Mucosa of descending colon (tissue), 3 donors: Measurements from ENCODE around the gene IGF2BP3. TPM values are rescaled to one million over a fixed set of nuclear protein-coding genes. Genes with fewer than 3 reads are reported as not detected.
"Not testable (repeated sequence)": the region's sequence is repeated elsewhere in the genome, so short reads cannot be mapped to it uniquely, and the experiment has no call there.

Source experiments
- ATAC-seq: fragments of 200-7000 bp; cut with Tn5 transposase; one replicate; pipeline ENCODE4 v1.9.1; 2020; ENCODE audit warnings: mild to moderate bottlenecking, moderate library complexity
- DNase-seq, 3 donors: peaks; one replicate each; pipeline ENCODE4 v3.0.0-alpha.2; 2020
- H3K36me3 ChIP-seq: fragments of 200-600 bp; one replicate; pipeline ENCODE4 v1.8.0; 2021; ENCODE audit warnings: low read depth, mild to moderate bottlenecking
- H3K4me1 ChIP-seq: fragments of 200-600 bp; one replicate; pipeline ENCODE4 v1.8.0; 2021; ENCODE audit warnings: low read depth, mild to moderate bottlenecking
- H3K4me3 ChIP-seq: fragments of 200-600 bp; one replicate; pipeline ENCODE4 v1.8.0; 2021; ENCODE audit warnings: mild to moderate bottlenecking
- H3K9me3 ChIP-seq: fragments of 200-600 bp; one replicate; pipeline ENCODE4 v1.8.0; 2021; ENCODE audit warnings: mild to moderate bottlenecking
- intact Hi-C, 2 donors: fragments of 100-400 bp; cut with DNase I in 1 of 2; cut with micrococcal nuclease in 1 of 2; formaldehyde crosslinking; loops; one replicate each; pipeline versions ENCODE4 v1.11.0 to v1.11.1; 2022; cut with DNase I, micrococcal nuclease
- total RNA-seq, 3 donors: library from RNA; stranded (reverse); fragmentation: NEBNext Ultra II Directional in 2 of 3; extraction: Animal tissue kit (Norgen Biotek cat#: 25700) in 2 of 3; gene quantifications; one replicate each; pipeline versions ENCODE4 v1.2.1 to v1.2.4, GENCODE V29; 2021 to 2023
- TF ChIP-seq, protein P1 (sequence below): fragments of 200-600 bp; IDR thresholded peaks from one replicate; pipeline ENCODE4 v1.8.0; 2022; ENCODE audit warnings: antibody characterized with exemption, mild to moderate bottlenecking
- donor health status: DM: no; HTN: no; CAD: no; lungs with moderate emphysema.
- donor health status: DM: no; HTN: no; CAD: no.
- donor health status: DM: no; HTN: yes; CAD: no.

IGF2BP3 gene
- total RNA-seq, 3 donors from 2014 or later = 0.79 TPM; not detected in 2

DNA sequence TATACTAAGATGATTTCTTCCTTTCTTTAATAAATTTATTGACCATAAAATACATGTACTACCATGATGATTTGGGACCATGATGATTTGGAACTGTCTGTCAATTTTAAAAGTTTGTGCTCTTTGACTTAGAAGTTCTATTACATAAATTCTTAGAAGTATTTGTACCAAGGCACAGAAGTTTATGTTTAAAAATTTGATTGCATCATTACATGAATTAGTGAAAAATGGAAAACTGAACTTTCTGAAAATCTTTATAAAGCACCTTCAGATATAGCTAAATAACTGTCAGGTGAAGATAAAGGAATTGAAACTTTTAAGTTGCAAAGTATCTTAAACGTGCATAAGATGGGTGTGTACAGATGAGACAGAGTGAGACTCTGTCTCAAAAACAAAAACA lies 139.2 kb downstream of the IGF2BP3 start:
- DNase-seq (no peak), ATAC-seq (no peak)
- H3K9me3 ChIP-seq = no peaks in the 10 kb centered on the region
- peaks cover 3% of the 10 kb centered on the region for H3K4me1 ChIP-seq
- TF ChIP-seq, protein P1, sequence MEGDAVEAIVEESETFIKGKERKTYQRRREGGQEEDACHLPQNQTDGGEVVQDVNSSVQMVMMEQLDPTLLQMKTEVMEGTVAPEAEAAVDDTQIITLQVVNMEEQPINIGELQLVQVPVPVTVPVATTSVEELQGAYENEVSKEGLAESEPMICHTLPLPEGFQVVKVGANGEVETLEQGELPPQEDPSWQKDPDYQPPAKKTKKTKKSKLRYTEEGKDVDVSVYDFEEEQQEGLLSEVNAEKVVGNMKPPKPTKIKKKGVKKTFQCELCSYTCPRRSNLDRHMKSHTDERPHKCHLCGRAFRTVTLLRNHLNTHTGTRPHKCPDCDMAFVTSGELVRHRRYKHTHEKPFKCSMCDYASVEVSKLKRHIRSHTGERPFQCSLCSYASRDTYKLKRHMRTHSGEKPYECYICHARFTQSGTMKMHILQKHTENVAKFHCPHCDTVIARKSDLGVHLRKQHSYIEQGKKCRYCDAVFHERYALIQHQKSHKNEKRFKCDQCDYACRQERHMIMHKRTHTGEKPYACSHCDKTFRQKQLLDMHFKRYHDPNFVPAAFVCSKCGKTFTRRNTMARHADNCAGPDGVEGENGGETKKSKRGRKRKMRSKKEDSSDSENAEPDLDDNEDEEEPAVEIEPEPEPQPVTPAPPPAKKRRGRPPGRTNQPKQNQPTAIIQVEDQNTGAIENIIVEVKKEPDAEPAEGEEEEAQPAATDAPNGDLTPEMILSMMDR = no peak
- no peak overlapping the region for H3K4me3 ChIP-seq
- no peaks in the 10 kb centered on the region for H3K36me3 ChIP-seq
- intact Hi-C loops = no loop called here

DNA sequence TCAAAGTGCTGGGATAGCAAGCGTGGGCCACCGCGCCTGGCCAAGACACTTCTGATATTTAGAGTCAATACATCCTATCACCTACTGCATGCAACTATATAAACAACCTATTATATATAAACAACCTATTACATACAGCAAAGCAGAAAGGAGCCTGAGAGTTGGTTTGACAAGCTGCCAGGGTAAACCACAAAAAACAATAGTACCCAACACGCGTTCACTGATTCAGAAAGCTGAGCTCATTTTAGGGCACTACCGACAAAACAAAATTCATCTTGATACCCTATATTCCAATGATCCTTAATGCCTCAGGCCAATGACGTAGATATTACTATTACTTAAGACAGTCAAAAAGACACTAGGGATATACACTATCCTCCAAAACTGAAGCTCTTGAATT lies 154.9 kb downstream of the IGF2BP3 start:
- TF ChIP-seq, protein P1 = no peak
- Histone ChIP-seq H3K4me1 (no peaks in the 10 kb centered on the region), H3K36me3 (no peaks in the 10 kb centered on the region), H3K9me3 (no peaks in the 10 kb centered on the region), H3K4me3 (no peak overlapping the region)
- intact Hi-C loops = no loop called here
- no peak for ATAC-seq
- no peak for DNase-seq

DNA sequence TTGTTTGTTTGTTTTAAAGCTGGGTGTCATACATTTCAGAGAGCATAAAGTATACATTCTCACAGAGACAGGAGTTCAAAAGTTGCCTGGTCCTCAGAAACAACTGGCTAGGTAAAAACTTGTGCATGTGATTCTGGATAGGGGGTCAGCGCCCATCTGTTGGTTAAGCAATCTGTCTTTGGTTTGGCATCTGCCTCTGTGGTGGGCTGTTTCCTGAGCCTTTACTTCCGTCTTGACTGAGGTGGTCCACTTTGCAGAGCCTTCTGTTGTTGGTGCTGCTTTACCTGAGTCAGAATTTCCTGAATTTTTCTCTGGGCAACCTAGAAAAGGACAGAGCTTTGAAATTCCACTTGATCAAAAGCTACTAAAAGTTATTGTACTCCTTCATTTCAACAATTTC lies 158.2 kb downstream of the IGF2BP3 start:
- intact Hi-C loops = not testable (repeated sequence)

DNA sequence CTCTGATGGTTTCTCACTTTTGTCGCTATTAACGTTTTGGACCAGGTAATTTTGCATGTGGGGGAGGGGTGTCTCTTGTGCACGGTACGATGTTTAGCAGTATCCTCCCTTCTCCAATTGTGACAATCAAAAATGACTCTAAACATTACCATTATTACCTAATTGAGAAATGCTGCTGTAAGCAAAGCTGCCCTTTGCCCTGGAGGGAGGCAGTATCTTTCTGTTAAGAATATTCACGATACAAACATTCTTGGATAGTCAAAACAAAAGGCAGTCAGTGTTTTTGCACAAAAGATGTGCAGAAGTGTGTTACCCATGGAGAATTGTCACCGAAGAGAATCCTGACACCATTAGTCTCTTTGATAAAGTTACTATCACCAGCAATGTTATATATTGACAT lies 161.5 kb downstream of the IGF2BP3 start:
- Histone ChIP-seq H3K4me3 (no peak overlapping the region), H3K36me3 (no peaks in the 10 kb centered on the region), H3K9me3 (no peaks in the 10 kb centered on the region), H3K4me1 (no peaks in the 10 kb centered on the region)
- TF ChIP-seq, protein P1 = no peak
- no peak for ATAC-seq
- intact Hi-C loops = no loop called here
- DNase-seq = no peak

More for the DNA sequence above, 158.2 kb downstream of the IGF2BP3 start:
- H3K9me3 ChIP-seq, H3K4me3 ChIP-seq, DNase-seq, ATAC-seq, H3K36me3 ChIP-seq, H3K4me1 ChIP-seq: not testable (repeated sequence)

DNA sequence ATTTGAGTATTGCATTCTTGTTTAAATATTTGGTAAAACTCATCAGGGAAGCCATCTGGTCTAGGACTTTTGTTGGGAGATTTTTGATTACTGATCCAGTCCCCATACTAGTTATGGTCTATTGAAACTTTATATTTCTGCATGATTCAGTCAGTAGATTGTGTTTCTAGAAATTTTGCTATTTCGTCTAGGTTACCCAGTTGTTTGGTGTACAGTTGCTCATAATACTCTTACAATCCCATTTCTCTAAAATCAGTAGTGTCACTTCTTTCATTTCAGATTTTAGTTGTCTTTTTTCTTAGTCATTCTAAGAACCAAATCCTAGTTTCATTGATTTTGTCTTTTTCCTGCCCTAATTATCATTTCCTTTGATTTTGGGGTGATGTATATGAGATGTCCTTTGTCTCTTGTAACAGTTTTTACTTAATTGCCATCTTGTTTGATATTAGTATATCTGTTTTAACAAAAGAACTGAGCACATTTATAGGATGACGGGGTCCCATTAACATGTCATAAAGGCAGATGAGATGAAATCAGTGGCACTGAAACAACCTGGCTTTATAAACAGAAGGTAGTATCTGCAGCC lies 163.3 kb downstream of the IGF2BP3 start:
- Histone ChIP-seq H3K4me1 (no peaks in the 10 kb centered on the region), H3K4me3 (no peak overlapping the region), H3K36me3 (no peaks in the 10 kb centered on the region), H3K9me3 (no peaks in the 10 kb centered on the region)
- intact Hi-C loops = no loop called here
- TF ChIP-seq, protein P1 = no peak
- DNase-seq (no peak), ATAC-seq (no peak)

DNA sequence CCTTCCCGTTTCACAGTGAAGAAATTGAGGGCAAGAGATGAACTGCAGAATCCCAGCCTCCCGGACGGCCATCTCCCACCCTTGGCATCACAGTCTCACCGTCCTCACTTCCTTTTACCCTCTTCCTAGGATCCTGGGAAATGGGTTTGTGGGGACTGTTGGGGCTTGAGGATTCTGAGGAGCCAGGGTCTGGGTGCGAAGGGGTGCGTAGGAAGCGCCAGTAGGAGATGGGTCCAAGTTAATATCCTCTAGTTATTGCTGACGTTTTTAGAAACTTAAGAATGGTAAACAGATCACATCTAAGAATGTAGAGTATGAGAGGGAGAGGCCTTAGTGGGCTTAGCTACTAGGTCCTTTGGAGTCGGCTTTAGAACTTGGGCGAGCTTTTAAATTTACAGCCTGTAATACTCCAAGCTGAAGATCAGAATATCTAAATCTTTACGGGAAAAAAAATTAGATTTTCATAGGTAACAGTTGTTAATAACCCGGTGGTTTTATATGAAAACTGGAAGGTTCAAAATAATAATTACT lies 170.5 kb downstream of the IGF2BP3 start:
- intact Hi-C loops = no loop called here
- Histone ChIP-seq H3K9me3 (no peaks in the 10 kb centered on the region), H3K4me1 (peaks cover 12% of the 10 kb centered on the region), H3K36me3 (no peaks in the 10 kb centered on the region), H3K4me3 (peak overlapping the region; percentile 42)
- DNase-seq (no peak), ATAC-seq (peak; percentile 24)
- TF ChIP-seq, protein P1 = no peak
